NK-92 (cell line): ENCODE measurements around the gene APOBEC3H.

Experiments
- DNase-seq: peaks from one replicate; lab custom pipeline; 2025; ENCODE audit not compliant: unreplicated experiment; lab: John Stamatoyannopoulos, UW

The APOBEC3H gene

GRCh38 chr22:39080052-39080762 lies 16.8 kb upstream of the APOBEC3H start:
- no peak for DNase-seq

GRCh38 chr22:39081016-39081415 lies 16.0 kb upstream of the APOBEC3H start:
- DNase-seq, result no peak

GRCh38 chr22:39081598-39081997 lies 15.4 kb upstream of the APOBEC3H start:
- DNase-seq, result no peak

- DNase-seq, result no peak
These were observed 13.6 kb upstream of the APOBEC3H start for GRCh38 chr22:39083212-39084165.

GRCh38 chr22:39084666-39085065 lies 12.4 kb upstream of the APOBEC3H start:
- DNase-seq, result no peak

- no peak for DNase-seq
These were observed 9.9 kb upstream of the APOBEC3H start for GRCh38 chr22:39087098-39087497.

- no peak for DNase-seq
These were observed 9.0 kb upstream of the APOBEC3H start for GRCh38 chr22:39087881-39088684.

GRCh38 chr22:39088685-39089032 lies 8.4 kb upstream of the APOBEC3H start:
- no peak for DNase-seq

- DNase-seq, result no peak
These were observed 7.1 kb upstream of the APOBEC3H start for GRCh38 chr22:39089928-39090327.

GRCh38 chr22:39090426-39091064 lies 6.5 kb upstream of the APOBEC3H start:
- DNase-seq, result no peak

- DNase-seq, result no peak
These were observed 5.6 kb upstream of the APOBEC3H start for GRCh38 chr22:39091126-39092081.

- no peak for DNase-seq
These were observed 4.8 kb upstream of the APOBEC3H start for GRCh38 chr22:39092111-39092862.

GRCh38 chr22:39094717-39095389 lies 2.2 kb upstream of the APOBEC3H start:
- no peak for DNase-seq

- DNase-seq, result no peak
These were observed 1.1 kb upstream of the APOBEC3H start for GRCh38 chr22:39095971-39096370.

GRCh38 chr22:39098026-39098425 lies 982 bp downstream of the APOBEC3H start:
- no peak for DNase-seq

- DNase-seq, result no peak
These were observed 1.5 kb downstream of the APOBEC3H start for GRCh38 chr22:39098576-39098975.

- no peak for DNase-seq
These were observed 4.2 kb downstream of the APOBEC3H start for GRCh38 chr22:39101226-39101625.

- no peak for DNase-seq
These were observed 6.4 kb downstream of the APOBEC3H start for GRCh38 chr22:39103431-39103830.

- DNase-seq, result no peak
These were observed 9.3 kb downstream of the APOBEC3H start for GRCh38 chr22:39106326-39106725.
